Measurements from ENCODE around the gene IDH3B.

The IDH3B gene

GRCh38 chr20:2633381-2633780, 30.6 kb downstream of the IDH3B start:
- TF ChIP-seq CTCF (IDR thresholded peaks at IDR 0.05; ENCODE audit: low read depth, low read length) = no peak
- no peak overlapping the region for H3K4me3 ChIP-seq (replicated peaks in 1 of 2; ENCODE audit: low read depth in 2 of 2, low read length in 2 of 2)
- DNase-seq (ENCODE audit: low read depth in 2 of 2) = no peak

GRCh38 chr20:2631228-2631627, 32.8 kb downstream of the IDH3B start:
- TF ChIP-seq CTCF (IDR thresholded peaks at IDR 0.05; ENCODE audit: low read depth, low read length) = no peak
- no peak overlapping the region for H3K4me3 ChIP-seq (replicated peaks in 1 of 2; ENCODE audit: low read depth in 2 of 2, low read length in 2 of 2)
- peak; percentile 19 to 22 for DNase-seq (ENCODE audit: low read depth in 2 of 2)

- no peak overlapping the region for H3K4me3 ChIP-seq (replicated peaks in 1 of 2; ENCODE audit: low read depth in 2 of 2, low read length in 2 of 2)
- DNase-seq (ENCODE audit: low read depth in 2 of 2) = peak; percentile 81 to 89
- no peak for TF ChIP-seq CTCF (IDR thresholded peaks at IDR 0.05; ENCODE audit: low read depth, low read length)
Measured at GRCh38 chr20:2626853-2627541, 37.0 kb downstream of the IDH3B start.

- H3K4me3 ChIP-seq (replicated peaks in 1 of 2; ENCODE audit: low read depth in 2 of 2, low read length in 2 of 2) = no peak overlapping the region
- TF ChIP-seq CTCF (IDR thresholded peaks at IDR 0.05; ENCODE audit: low read depth, low read length) = no peak
- no peak for DNase-seq (ENCODE audit: low read depth in 2 of 2)
Measured at GRCh38 chr20:2625062-2625461, 39.0 kb downstream of the IDH3B start.

GRCh38 chr20:2624190-2624589, 39.8 kb downstream of the IDH3B start:
- TF ChIP-seq CTCF (IDR thresholded peaks at IDR 0.05; ENCODE audit: low read depth, low read length) = no peak
- H3K4me3 ChIP-seq (replicated peaks in 1 of 2; ENCODE audit: low read depth in 2 of 2, low read length in 2 of 2) = no peak overlapping the region
- DNase-seq (ENCODE audit: low read depth in 2 of 2) = no peak

- TF ChIP-seq CTCF (IDR thresholded peaks at IDR 0.05; ENCODE audit: low read depth, low read length) = no peak
- peak in 1 of 2 donors; percentile 22 for DNase-seq (ENCODE audit: low read depth in 2 of 2)
- H3K4me3 ChIP-seq (replicated peaks in 1 of 2; ENCODE audit: low read depth in 2 of 2, low read length in 2 of 2) = no peak overlapping the region
Measured at GRCh38 chr20:2619961-2620595, 43.9 kb downstream of the IDH3B start.

All from cardiac fibroblast (primary cell).